Neural progenitor cell (in vitro differentiated cells): ENCODE measurements around the gene QSOX2. TPM values are rescaled to one million over a fixed set of nuclear protein-coding genes. Genes with fewer than 3 reads are reported as not detected.
A peak's percentile ranks its signal among the peaks of the same experiment; 100 is the strongest.

Experiments used
- DNase-seq: peaks from one replicate; pipeline ENCODE4 v3.0.0-alpha.2; 2016; ENCODE audit warnings: low spot score
- H2AFZ ChIP-seq: fragments of 200-600 bp; sonication (generic); replicated peaks from 2 replicates; pipeline ENCODE4 v1.6.1; 2016; ENCODE audit warnings: antibody characterized with exemption
- H3F3A ChIP-seq: fragments of 200-600 bp; sonication (generic); 2 replicates; pipeline ENCODE4 v1.6.1; 2016; ENCODE audit warnings: antibody characterized with exemption, low read depth
- H3K27ac ChIP-seq: fragments of 200-600 bp; sonication (generic); 2 replicates; pipeline ENCODE4 v1.5.1; 2016; ENCODE audit warnings: mild to moderate bottlenecking
- H3K27me3 ChIP-seq: fragments of 200-600 bp; sonication (generic); 2 replicates; pipeline ENCODE4 v1.6.1; 2016; ENCODE audit warnings: mild to moderate bottlenecking, moderate library complexity
- H3K36me3 ChIP-seq: fragments of 200-600 bp; sonication (generic); 2 replicates; pipeline ENCODE4 v1.5.1; 2016
- H3K4me1 ChIP-seq: fragments of 200-600 bp; sonication (generic); 2 replicates; pipeline ENCODE4 v1.6.1; 2016; ENCODE audit warnings: mixed run types
- H3K4me2 ChIP-seq: fragments of 200-600 bp; sonication (generic); 2 replicates; pipeline ENCODE4 v1.6.1; 2016
- H3K4me3 ChIP-seq: fragments of 200-600 bp; sonication (generic); 2 replicates; pipeline ENCODE4 v1.5.1; 2016
- H3K79me2 ChIP-seq: fragments of 200-600 bp; sonication (generic); 2 replicates; pipeline ENCODE4 v1.6.1; 2016; ENCODE audit warnings: low read depth
- H3K9ac ChIP-seq: fragments of 200-600 bp; sonication (generic); 2 replicates; pipeline ENCODE4 v1.6.1; 2016
- H3K9me3 ChIP-seq: fragments of 200-600 bp; sonication (generic); 2 replicates; pipeline ENCODE4 v1.5.1; 2016; ENCODE audit warnings: low read depth
- H4K20me1 ChIP-seq: fragments of 200-600 bp; sonication (generic); 2 replicates; pipeline ENCODE4 v1.6.1; 2016; ENCODE audit warnings: low read depth
- H3K27ac Mint-ChIP-seq: 3 replicates; pipeline ENCODE4 v1.8.0; 2021; ENCODE audit warnings: mixed read lengths
- H3K27me3 Mint-ChIP-seq: 2 replicates; pipeline ENCODE4 v1.8.0; 2022; ENCODE audit warnings: low read depth, mild to moderate bottlenecking, inconsistent platforms, moderate library complexity, mixed read lengths; ENCODE audit not compliant: insufficient read depth
- H3K36me3 Mint-ChIP-seq: 3 replicates; pipeline ENCODE4 v1.8.0; 2021; ENCODE audit warnings: mixed read lengths
- H3K4me1 Mint-ChIP-seq: 3 replicates; pipeline ENCODE4 v1.8.0; 2021; ENCODE audit warnings: mixed read lengths
- H3K4me3 Mint-ChIP-seq: 3 replicates; pipeline ENCODE4 v1.8.0; 2021; ENCODE audit warnings: mild to moderate bottlenecking, moderate library complexity, mixed read lengths
- H3K9me3 Mint-ChIP-seq: 3 replicates; pipeline ENCODE4 v1.8.0; 2020; ENCODE audit warnings: mixed read lengths
- EZH2 ChIP-seq: fragments of 200-600 bp; sonication (generic); IDR thresholded peaks from 2 replicates; pipeline ENCODE4 v1.6.1; 2017; ENCODE audit warnings: antibody characterized with exemption, mild to moderate bottlenecking, moderate library complexity
- EZH2phosphoT487 ChIP-seq: fragments of 200-600 bp; sonication (generic); IDR thresholded peaks from 2 replicates; pipeline ENCODE4 v1.6.1; 2017; ENCODE audit warnings: antibody characterized with exemption
- total RNA-seq: library from RNA; depleted of rRNA; stranded (reverse); fragments of >200 nt; gene quantifications from 2 replicates; pipeline ENCODE4 v1.2.3, GENCODE V29; 2015; ENCODE audit warnings: low replicate concordance
- TF ChIP-seq, protein P1 (sequence below): fragments of 200-600 bp; sonication (generic); IDR thresholded peaks from 2 replicates; pipeline ENCODE4 v1.5.1; 2017; ENCODE audit warnings: antibody characterized with exemption, mild to moderate bottlenecking

The QSOX2 gene
- total RNA-seq, 1 donor from 2014 or later: 17.1 TPM

DNA sequence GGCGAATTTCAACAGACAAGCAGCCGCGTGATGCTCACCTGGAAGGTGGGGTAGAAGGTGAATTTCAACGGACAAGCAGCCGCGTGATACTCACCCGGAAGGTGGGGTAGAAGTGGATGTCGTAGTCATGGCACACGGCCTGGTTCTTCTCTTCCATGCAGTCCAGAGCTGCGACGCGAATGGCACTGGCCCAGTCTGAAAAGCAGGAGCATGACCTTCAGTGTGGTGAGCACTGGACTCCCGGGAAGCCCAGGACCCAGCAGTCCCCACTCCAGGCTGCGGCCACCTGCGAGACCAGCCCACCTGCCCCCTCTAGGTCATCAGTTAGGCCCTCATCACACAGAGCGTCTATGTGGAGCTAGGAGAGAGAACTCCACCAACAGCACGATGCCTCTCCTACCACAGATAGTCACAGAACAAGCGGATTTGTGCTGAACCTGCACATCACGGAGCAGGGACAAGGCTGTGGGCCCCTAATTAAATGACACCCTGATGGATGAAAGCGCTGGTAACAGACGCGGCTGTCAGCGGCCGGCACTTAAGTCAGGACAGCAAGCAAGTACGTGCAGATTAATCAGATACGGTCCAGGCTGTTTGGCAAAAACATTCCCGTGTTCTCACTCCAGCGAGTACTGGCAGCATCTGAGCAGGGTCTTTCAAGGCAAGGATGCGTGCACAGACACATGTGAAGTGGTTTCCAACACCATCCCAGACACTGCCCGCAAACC, 18.8 kb downstream of the QSOX2 start:
- Histone ChIP-seq H3K36me3 (no peaks in the 10 kb centered on the region), H2AFZ (no peak overlapping the region), H3K4me3 (no peak overlapping the region), H3K79me2 (peaks cover 30% of the 10 kb centered on the region), H3F3A (peaks cover 3% of the 10 kb centered on the region), H4K20me1 (peaks cover 72% of the 10 kb centered on the region), H3K27me3 (no peaks in the 10 kb centered on the region), H3K9me3 (no peaks in the 10 kb centered on the region), H3K4me2 (no peak overlapping the region), H3K4me1 (no peaks in the 10 kb centered on the region), H3K9ac (no peak overlapping the region), H3K27ac (no peak overlapping the region)
- Mint-ChIP-seq H3K4me1 (peaks cover 3% of the 10 kb centered on the region), H3K27ac (no peak overlapping the region), H3K36me3 (peaks cover 6% of the 10 kb centered on the region), H3K9me3 (no peaks in the 10 kb centered on the region), H3K4me3 (no peak overlapping the region), H3K27me3 (peaks cover 5% of the 10 kb centered on the region)
- TF ChIP-seq EZH2phosphoT487: no peak
- TF ChIP-seq, protein P1, sequence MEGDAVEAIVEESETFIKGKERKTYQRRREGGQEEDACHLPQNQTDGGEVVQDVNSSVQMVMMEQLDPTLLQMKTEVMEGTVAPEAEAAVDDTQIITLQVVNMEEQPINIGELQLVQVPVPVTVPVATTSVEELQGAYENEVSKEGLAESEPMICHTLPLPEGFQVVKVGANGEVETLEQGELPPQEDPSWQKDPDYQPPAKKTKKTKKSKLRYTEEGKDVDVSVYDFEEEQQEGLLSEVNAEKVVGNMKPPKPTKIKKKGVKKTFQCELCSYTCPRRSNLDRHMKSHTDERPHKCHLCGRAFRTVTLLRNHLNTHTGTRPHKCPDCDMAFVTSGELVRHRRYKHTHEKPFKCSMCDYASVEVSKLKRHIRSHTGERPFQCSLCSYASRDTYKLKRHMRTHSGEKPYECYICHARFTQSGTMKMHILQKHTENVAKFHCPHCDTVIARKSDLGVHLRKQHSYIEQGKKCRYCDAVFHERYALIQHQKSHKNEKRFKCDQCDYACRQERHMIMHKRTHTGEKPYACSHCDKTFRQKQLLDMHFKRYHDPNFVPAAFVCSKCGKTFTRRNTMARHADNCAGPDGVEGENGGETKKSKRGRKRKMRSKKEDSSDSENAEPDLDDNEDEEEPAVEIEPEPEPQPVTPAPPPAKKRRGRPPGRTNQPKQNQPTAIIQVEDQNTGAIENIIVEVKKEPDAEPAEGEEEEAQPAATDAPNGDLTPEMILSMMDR: no peak
- no peak for TF ChIP-seq EZH2
- DNase-seq: no peak

DNA sequence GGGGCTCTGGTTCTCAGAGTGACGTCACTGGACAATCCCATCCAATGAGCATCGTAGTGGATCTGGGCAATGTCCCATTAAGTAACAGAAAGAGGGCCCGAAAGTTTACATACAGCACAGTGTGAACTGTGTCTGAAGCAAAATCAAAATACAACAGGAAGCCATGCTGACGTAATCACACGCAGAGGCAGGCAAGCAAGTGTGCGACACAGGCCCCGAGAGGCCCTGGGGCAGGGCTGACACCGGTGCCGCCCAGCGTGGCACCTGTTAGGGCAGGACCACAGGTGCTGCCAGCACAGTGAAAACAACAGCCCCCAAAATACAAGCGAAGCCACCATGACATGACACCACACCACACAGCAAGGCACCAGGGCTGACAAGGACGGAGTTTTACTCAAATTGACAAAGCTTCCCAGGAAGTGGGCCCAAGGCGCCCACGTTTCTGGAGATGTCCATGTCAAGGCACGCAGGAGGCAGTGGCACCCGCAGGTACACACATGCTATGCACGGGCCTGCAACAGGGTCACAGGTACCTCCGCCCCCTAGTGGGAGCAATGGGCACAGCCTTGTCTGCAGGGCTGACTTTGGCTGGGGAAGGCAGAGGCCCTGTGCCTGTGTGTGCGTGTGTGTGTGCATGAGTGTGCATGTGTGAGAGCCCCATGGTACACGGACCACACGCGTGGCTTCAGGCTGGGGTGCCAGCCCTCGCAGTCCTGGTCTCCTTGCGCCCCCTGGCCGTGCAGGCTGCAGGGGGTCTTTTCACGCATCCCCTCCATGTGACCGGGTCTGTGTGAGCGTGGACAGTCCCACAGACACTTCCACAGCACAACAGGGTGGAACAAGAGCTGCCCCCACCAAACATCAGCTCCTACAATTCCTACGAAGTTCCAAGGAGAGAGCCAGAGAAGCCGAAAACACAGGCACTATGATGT, 19.6 kb downstream of the QSOX2 start:
- no peaks in the 10 kb centered on the region for H3K4me1 ChIP-seq
- no peak overlapping the region for H3K4me3 ChIP-seq
- H3K4me2 ChIP-seq: no peak overlapping the region
- H3K27me3 ChIP-seq: no peaks in the 10 kb centered on the region
- H3K9me3 ChIP-seq: no peaks in the 10 kb centered on the region
- no peaks in the 10 kb centered on the region for H3K9me3 Mint-ChIP-seq
- H3K9ac ChIP-seq: no peak overlapping the region
- TF ChIP-seq EZH2 (no peak), EZH2phosphoT487 (no peak)
- TF ChIP-seq, protein P1: peak; percentile 93
- no peaks in the 10 kb centered on the region for H3K36me3 ChIP-seq
- H3K27ac Mint-ChIP-seq: no peak overlapping the region
- peaks cover 26% of the 10 kb centered on the region for H3K79me2 ChIP-seq
- peaks cover 3% of the 10 kb centered on the region for H3K4me1 Mint-ChIP-seq
- no peak overlapping the region for H3K4me3 Mint-ChIP-seq
- H3K36me3 Mint-ChIP-seq: peaks cover 6% of the 10 kb centered on the region
- H3F3A ChIP-seq: peaks cover 3% of the 10 kb centered on the region
- no peak overlapping the region for H2AFZ ChIP-seq
- peaks cover 69% of the 10 kb centered on the region for H4K20me1 ChIP-seq
- DNase-seq: peak; percentile 85
- H3K27ac ChIP-seq: no peak overlapping the region
- peaks cover 5% of the 10 kb centered on the region for H3K27me3 Mint-ChIP-seq

DNA sequence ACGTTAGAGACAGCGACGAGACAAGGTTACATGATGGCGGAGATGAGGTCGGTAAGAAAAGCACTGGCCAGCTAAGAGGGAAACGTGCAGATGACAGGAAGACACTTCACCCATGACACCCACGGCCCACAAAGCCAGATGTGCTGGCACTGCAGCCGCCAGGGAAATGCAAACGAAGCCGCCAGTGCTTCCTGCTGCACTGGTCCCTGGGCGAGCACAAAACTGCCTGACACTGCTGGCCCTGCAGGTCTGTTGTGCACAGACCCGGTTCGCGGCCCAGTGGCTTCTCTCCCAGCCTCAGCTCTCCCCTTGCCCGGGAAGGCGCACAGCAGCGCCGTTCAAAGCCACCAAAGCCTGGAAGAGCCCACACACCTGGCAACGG, 20.3 kb downstream of the QSOX2 start:
- Histone ChIP-seq H3K27me3 (no peaks in the 10 kb centered on the region), H3K4me1 (no peaks in the 10 kb centered on the region), H3F3A (peaks cover 3% of the 10 kb centered on the region), H2AFZ (no peak overlapping the region), H3K9me3 (no peaks in the 10 kb centered on the region), H3K4me2 (no peak overlapping the region), H3K4me3 (no peak overlapping the region), H3K79me2 (peaks cover 23% of the 10 kb centered on the region), H3K36me3 (no peaks in the 10 kb centered on the region), H3K9ac (no peak overlapping the region), H4K20me1 (peaks cover 67% of the 10 kb centered on the region), H3K27ac (no peak overlapping the region)
- no peak for DNase-seq
- Mint-ChIP-seq H3K27me3 (peaks cover 5% of the 10 kb centered on the region), H3K9me3 (no peaks in the 10 kb centered on the region), H3K4me3 (no peak overlapping the region), H3K27ac (no peak overlapping the region), H3K36me3 (peaks cover 6% of the 10 kb centered on the region), H3K4me1 (peaks cover 3% of the 10 kb centered on the region)
- TF ChIP-seq EZH2: no peak
- TF ChIP-seq EZH2phosphoT487: no peak
- TF ChIP-seq, protein P1: no peak
